8988T (cell line): ENCODE measurements around the gene INSYN2B.
A peak's percentile ranks its signal among the peaks of the same experiment; 100 is the strongest.
"Not testable (repeated sequence)": the region's sequence is repeated elsewhere in the genome, so short reads cannot be mapped to it uniquely, and the experiment has no call there.

ENCODE experiments used
- DNase-seq: peaks from one replicate; pipeline ENCODE4 v3.0.0; 2011

INSYN2B gene

DNA sequence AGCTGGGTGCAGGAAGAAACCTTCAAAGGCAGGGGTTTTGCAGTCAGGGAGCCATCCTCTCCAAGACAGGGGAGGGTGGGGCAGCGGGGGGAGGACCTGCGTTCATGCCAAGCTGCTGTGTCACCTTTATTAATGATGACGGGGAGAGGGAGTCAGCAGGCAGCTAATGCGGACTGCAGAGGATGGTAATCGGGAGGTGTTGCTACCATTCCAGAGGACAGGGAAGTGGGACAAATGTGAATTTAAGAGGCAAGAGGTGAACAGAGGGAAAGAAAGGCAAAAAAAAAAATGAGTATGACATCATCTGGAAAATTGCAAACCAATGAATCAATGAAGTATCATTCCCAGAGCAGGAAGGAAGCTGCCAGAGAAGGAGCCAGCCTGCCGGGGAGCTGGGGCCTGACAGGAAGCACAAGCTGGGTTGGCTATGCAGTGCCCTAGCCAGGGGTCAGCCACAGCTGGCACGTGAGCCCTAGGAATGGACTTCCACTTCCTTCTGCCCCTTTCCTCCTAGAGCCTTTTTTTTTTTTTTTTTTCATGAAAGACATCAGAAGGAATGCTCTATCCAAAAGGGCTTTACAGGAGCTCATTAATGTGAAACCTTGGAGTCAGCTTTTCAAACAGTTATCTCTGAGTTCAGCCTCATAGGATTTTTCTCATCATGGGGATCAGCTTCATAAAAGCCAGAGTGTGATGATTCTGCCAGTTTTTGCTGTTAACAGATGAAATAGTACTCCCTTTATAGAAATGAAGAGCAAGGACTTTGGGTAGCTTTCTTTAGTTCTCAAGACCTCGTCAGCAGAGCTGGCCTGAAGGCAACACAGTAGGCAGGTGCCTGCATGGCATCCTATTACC, 9.2 kb downstream of the INSYN2B start:
- DNase-seq, result peak; percentile 59

DNA sequence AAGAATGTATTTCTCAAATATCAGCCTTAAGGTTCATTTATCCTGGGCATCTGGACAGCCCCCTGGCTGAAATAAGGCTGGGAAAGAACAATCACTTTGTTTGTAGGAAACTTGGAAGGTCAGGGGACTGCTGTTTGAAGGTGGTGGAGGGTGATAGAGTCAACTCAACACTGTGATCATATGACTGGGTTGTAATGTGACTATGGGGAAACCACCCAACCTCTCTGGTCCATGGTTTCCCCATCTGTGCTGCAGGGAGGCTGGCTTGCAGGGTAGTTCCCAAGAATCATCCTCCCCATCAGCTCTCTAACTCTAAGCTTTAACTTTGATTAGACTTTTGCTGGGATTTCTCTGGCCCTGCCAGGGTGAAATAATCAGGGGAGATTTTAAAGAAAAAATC, 10.0 kb downstream of the INSYN2B start:
- DNase-seq, result no peak

DNA sequence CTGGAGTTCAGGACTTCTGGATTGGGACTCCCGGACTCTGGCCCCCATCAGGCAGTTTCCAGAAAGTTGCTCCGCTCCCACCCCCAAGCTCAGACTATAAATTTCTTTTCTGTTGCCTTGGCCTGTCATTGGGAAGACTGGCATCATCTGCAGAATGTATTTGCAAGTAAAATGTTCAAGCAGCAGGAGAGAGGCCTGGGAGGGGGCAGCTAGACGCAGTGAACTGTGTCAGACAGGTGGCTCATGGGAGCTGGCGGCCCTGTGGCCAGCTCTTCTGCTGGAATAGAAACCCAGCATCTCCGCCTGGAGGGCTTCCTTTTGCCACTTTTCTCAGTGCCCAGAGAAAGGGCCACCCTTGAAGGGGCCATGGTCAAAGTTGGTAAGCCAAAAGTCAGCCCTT, 16.0 kb downstream of the INSYN2B start:
- DNase-seq, result no peak

- DNase-seq, result no peak
These were observed 19.6 kb downstream of the INSYN2B start for GRCh38 chr5:169960659-169961058.

GRCh38 chr5:169958278-169958677, 22.0 kb downstream of the INSYN2B start:
- DNase-seq, result no peak

DNA sequence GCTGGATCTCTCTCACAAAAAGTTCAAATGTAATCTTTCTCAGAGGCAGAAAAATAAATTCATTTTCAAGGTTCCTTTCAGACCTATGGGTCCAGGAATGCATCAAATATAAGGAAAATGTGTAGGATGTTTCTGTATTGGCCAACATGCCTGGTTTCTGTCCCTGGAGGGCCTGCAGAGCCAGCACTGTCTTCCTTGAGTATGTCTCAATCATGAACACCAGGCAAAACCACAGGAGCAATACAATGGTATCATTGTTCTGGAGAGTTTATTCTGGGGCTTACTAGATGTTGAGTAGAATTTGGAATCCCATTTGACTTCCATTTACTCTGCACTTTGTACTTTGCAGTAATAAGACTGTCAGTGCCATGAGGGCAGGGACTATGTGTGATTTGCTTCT, 23.5 kb downstream of the INSYN2B start:
- no peak for DNase-seq

DNA sequence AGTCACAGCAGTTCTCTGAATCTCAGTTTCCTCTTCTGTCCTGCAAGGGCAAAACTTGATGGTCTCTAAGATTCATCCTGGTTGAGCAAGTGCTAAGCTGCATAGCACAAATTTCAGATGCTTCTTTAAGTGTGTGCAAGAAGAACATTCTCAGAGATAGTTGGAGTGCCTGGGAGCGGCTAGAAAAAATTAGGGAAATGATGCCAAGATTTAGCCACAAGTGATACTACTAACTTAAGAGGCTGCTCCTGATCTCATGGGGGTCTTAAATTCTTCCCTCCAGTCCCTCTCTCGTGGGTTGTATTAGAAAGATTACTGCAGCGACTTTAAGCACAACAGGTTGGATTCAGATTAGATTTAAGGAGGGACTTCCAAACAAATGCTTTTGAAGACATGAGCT, 24.2 kb downstream of the INSYN2B start:
- no peak for DNase-seq

DNA sequence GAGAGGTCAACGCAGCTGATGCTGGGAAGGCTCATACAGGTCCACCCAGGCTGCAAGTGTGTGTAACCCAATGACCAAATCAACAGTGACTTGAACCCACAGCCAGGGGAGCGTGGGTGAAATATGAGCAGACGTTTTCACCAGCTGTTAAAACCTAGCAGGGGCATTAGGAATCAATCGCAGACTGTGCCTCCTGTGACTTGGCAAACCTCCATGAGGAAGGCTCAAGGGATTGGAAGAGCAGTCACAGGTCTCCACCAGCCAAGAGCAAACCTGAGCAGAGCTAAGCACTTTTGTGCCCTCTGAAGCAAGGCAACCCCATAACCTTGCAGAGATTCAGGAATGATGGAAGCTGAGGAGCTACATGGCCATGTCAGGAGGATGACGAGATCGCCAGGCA, 25.5 kb downstream of the INSYN2B start:
- no peak for DNase-seq

DNA sequence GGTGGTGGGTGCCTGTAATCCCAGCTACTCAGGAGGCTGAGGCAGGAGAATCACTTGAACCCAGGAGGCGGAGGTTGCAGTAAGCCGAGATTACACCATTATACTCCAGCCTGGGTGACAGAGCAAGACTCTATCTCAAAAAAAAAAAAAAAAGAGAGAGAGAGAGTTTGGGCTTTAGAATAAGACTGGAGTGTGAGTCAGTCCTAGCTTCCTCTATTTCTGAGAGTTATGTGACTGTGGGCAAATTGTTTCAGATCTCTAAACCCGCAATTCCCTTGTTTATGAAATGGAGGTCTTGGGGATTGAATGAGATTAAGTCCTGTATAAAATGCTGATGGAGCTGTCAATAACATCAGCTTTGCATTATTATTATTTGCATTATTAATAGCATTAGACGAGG, 27.1 kb downstream of the INSYN2B start:
- not testable (repeated sequence) for DNase-seq

DNA sequence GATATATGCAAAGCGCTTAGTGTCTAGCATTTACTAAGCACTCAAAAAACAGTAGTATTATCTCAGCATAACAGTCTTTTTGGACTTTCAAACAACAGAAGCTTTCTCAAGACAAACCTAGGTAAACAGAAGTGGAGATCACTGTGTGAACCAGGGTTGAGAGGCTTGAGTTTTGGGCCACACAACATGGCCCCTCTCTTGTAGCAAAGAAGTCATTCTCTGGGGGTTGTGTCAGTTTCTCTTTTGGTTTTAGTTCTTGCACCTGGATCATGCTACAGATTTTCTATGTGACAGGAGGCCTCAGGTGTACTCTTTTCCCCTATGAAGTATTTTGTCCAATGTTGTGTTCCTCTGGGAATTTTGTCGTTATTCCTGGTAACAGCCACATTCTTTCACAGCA, 30.0 kb downstream of the INSYN2B start:
- DNase-seq, result no peak

GRCh38 chr5:169946743-169947295, 33.5 kb downstream of the INSYN2B start:
- DNase-seq, result no peak

DNA sequence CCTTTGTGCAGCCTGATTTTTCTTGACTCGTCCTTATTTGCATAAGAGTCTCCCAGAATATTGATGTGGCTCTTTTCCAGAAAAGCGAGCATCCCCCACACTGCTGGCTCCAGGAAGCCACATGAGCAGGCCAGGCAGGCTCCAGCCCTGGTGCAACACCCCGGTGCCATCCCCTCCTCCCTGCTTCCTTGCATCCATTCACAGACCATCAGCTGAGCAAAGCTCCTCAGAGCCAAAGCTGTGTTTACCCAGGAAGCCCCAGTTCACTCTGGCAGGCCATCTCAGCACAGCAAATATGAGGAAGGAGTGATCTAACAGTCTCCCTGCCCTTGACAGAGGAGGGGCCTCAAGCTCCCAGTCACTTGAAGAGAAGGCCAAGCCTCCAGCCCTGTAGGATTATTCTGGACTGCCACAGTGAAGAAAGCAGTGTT, 34.4 kb downstream of the INSYN2B start:
- no peak for DNase-seq

GRCh38 chr5:169944922-169945680, 35.2 kb downstream of the INSYN2B start:
- no peak for DNase-seq

DNA sequence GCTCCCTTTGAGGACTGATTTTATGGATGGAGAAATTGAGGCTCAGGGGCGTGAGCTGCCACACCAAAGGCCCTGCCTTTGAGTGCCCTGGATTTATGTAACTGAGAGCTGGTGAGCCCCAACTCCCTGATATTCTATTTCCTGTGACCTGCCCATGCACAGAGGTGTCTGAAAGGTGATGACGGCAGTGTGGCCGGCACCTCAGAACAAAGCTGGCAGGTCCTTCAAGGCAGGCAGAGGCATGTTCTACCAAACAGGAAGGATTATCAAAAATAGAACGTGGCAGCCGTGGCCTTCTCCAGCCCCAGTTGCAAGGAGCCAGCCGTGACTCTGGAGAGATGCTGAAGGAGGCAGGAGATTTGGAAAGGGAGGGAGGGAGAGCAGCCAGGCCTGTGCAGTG, 36.2 kb downstream of the INSYN2B start:
- DNase-seq, result no peak

DNA sequence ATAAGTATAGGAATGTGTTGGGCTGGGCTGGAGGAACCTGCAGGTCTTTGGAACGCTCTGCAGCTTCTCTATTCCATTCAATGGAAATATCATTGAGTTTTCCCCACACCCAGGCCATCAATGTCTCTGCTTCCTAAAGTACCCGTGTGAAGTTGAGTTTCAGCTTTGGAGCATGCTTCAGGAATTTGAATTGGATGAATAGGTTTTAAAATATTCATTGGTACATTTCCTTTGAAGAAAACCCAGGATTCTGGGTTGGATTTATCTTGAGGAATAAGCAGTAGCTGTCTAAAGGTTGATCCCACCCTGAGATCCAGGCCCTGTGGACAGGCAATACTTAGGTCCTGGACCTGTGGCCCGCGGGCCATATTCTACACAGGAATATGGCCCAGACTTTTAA, 37.3 kb downstream of the INSYN2B start:
- DNase-seq, result no peak

DNA sequence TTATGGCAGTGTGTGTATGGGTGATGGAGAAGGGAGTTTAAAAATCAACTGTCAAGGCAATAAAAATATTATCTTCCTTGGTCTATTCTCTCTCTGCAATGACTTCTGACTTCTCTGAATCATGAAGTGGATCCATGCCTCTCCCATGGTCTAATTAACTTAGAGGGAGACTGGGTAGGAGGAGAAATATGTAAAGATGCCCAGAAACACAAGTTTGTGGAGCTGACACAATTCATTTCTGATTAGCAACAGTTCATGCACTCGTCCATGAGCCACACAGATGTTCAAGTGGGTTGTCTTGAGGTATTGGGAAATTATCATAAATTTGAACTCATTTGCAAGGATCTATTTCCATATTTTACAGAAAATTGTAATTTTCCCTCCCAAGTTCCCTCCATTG, 38.1 kb downstream of the INSYN2B start:
- DNase-seq, result no peak

DNA sequence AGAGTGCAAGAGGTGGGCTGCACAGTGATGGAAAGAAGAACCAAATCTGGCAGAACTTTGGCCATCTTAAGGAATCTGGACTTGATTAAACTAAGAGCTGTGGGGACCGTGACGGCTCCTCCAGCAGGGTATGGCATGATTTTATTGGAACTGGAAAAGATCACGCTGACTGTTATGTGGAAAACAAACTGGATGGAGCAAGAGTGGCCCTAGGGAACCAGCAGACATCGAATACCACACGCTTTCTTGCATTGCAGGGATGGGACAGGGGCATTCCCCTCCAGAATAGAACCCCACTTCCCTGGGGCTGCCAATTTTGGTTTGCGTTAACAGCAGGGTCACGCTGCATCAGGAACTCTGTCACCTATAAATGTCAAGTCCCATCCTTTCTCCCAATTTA, 38.8 kb downstream of the INSYN2B start:
- DNase-seq, result no peak

DNA sequence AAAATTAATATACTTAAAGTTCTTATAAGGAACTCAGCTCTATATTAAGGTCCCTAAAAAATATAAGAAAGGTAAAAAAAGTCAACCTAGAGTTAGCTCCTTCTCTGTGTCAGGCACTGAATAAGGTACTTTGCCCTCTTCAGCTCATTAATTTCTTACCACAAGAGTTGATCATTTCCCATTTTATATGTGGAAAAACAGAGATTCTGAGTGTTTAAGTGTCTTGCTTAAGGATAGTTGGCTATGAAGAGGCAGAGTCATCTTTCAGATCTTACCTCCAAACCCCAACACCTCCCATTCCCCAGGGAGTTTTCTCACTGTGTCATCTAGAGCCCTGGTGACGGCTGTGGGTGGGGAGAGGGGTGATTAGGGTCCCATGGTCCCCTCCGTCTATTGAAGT, 40.6 kb downstream of the INSYN2B start:
- no peak for DNase-seq

DNA sequence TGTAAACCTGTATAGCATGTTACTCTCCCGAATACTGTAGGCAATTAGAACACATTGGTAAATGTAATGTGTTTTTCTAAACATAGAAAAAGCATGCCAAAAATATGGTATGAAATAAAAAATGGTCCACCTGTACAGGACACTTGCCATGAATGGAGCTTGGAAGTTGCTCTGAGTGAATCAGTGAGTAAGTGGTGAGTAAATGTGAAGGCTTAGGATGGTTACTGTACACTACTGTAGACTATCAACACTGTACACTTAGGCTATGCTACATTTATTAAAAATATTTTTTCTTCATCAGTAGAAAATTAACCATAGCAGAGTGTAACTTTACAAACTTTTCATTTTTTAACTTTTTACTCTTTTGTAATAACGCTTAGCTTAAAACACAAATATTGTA, 41.9 kb downstream of the INSYN2B start:
- DNase-seq, result no peak

- DNase-seq, result no peak
These were observed 44.5 kb downstream of the INSYN2B start for GRCh38 chr5:169935762-169936161.

DNA sequence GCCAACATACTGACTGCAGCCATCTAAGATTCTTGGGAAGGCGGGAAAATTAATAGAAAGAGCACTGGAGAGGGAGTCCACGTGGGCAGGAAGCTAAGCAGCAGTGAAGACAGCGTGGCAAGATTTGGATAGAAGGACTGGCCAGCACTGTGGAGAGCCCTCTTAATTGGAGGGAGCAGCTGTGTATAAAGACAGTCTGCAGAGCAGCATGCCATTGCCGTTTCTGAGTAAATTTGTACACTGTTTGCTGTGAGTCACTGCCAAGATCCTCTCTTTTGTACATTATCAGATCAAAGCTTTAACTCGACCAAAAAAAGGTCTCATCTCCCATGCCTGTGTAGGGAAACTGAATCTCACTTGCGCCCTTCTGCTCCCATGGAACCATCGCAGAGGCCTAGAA, 45.3 kb downstream of the INSYN2B start:
- DNase-seq, result no peak

- DNase-seq, result no peak
These were observed 46.7 kb downstream of the INSYN2B start for GRCh38 chr5:169933616-169934015.

- DNase-seq, result no peak
These were observed 47.2 kb downstream of the INSYN2B start for GRCh38 chr5:169933127-169933526.

GRCh38 chr5:169923988-169924387, 56.3 kb downstream of the INSYN2B start:
- no peak for DNase-seq
